Nephron (organoid): ENCODE data around the gene UGGT1.

Source experiments
- H3K27ac Mint-ChIP-seq, 3 experiments: 2 replicates each; pipeline ENCODE4 v1.8.0; 2020; ENCODE audit warnings: mixed read lengths in 3 of 3, mild to moderate bottlenecking in 2 of 3, moderate library complexity in 1 of 3
- H3K27me3 Mint-ChIP-seq: 2 replicates; pipeline ENCODE4 v1.8.0; 2021; ENCODE audit warnings: low read depth, mild to moderate bottlenecking, moderate library complexity, mixed read lengths
- H3K36me3 Mint-ChIP-seq: 2 replicates; pipeline ENCODE4 v1.8.0; 2020; ENCODE audit warnings: low read depth, mixed read lengths
- H3K4me1 Mint-ChIP-seq: 2 replicates; pipeline ENCODE4 v1.8.0; 2020; ENCODE audit warnings: mixed read lengths
- H3K4me3 Mint-ChIP-seq, 3 experiments: 2 replicates each; pipeline ENCODE4 v1.8.0; 2020; ENCODE audit warnings: mild to moderate bottlenecking in 3 of 3, mixed read lengths in 3 of 3, moderate library complexity in 2 of 3
- H3K9me3 Mint-ChIP-seq: 2 replicates; pipeline ENCODE4 v1.8.0; 2020; ENCODE audit warnings: mixed read lengths
- TF ChIP-seq, protein P1 (sequence below), 3 experiments: fragments of 200-600 bp; sonication (generic); IDR thresholded peaks; one replicate each; pipeline ENCODE4 v1.5.0; 2021; ENCODE audit warnings: antibody characterized with exemption in 3 of 3; ENCODE audit not compliant: unreplicated experiment in 3 of 3

The UGGT1 gene

DNA sequence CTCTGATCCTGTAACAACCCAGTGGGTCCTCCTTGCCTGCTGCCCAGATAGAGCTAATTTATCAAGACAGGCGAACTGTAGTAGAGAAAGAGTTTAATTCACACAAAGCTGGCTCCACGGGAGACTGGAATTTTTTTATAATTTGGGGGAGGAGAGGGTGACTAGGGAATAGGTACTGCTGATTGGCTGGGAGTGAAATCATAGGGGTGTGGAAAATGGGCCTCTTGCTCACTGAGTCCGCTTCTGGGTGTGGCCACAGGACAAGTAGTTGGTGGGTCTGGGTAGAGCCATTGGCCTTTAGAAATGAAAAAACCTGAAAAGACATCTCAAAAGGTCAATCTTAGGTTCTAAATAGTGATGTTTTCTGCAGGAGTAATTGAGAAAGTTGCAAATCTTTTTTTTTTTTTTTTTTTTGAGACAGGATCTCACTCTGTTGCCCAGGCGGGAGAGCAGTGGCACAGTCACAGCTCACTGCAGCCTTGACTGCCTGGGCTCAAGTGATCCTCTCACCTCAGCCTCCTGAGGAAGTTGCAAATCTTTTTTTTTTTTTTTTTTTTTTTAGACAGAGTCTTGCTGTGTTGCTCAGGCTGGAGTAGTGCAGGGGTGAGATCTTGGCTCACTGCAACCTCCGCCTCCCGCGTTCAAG lies 14.4 kb upstream of the UGGT1 start:
- Mint-ChIP-seq H3K27ac (no peak overlapping the region), H3K9me3 (peaks cover 3% of the 10 kb centered on the region), H3K4me3 (no peak overlapping the region), H3K4me1 (no peaks in the 10 kb centered on the region), H3K36me3 (no peaks in the 10 kb centered on the region), H3K27me3 (no peaks in the 10 kb centered on the region)
- TF ChIP-seq, protein P1, sequence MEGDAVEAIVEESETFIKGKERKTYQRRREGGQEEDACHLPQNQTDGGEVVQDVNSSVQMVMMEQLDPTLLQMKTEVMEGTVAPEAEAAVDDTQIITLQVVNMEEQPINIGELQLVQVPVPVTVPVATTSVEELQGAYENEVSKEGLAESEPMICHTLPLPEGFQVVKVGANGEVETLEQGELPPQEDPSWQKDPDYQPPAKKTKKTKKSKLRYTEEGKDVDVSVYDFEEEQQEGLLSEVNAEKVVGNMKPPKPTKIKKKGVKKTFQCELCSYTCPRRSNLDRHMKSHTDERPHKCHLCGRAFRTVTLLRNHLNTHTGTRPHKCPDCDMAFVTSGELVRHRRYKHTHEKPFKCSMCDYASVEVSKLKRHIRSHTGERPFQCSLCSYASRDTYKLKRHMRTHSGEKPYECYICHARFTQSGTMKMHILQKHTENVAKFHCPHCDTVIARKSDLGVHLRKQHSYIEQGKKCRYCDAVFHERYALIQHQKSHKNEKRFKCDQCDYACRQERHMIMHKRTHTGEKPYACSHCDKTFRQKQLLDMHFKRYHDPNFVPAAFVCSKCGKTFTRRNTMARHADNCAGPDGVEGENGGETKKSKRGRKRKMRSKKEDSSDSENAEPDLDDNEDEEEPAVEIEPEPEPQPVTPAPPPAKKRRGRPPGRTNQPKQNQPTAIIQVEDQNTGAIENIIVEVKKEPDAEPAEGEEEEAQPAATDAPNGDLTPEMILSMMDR (IDR thresholded peaks at IDR 0.05; ENCODE audit: unreplicated experiment in 3 of 3): no peak

DNA sequence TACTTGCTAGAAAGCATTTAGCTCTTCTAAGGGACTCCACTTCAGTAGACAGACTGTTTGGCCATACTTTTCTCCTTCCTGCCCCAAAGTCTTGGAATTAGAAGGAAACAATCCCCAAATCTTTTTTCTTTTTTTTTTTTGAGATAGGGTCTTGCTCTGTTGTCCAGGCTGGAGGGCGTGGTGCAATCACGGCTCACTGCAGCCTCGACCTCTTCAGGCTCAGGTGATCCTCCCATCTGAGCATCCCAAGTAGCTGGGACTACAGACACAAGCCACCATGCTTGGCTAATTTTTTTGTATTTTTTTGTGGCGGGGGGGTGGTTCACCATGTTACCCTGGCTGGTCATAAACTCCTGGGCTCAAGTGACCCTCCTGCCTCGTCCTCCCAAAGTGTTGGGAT lies 6.2 kb upstream of the UGGT1 start:
- Mint-ChIP-seq H3K36me3 (no peaks in the 10 kb centered on the region), H3K9me3 (peaks cover 9% of the 10 kb centered on the region), H3K27ac (no peak overlapping the region), H3K4me3 (no peak overlapping the region), H3K27me3 (no peaks in the 10 kb centered on the region), H3K4me1 (peaks cover 5% of the 10 kb centered on the region)
- TF ChIP-seq, protein P1 (IDR thresholded peaks at IDR 0.05; ENCODE audit: unreplicated experiment in 3 of 3): no peak

DNA sequence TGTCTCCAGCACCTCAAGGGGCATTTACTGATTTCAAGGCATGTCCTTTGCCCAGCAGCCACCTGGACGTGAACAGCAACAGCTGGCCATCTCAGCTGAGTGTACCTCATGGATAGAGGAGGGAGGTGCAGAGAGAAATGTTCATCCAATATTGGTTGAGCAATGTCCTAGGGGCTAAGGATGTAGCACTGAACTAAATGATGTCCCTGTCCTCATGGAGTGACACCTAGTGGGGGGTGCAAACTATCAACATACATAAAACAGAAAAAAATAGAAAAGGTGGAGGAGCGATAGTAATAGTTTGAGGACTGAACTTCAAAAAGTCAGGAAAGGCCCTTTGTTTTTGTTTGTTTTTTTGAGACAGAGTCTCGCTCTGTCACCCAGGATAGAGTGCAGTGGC lies 4.8 kb upstream of the UGGT1 start:
- peak overlapping the region in 1 of 3 experiments; percentile 24 for H3K4me3 Mint-ChIP-seq
- no peak overlapping the region for H3K27ac Mint-ChIP-seq
- no peaks in the 10 kb centered on the region for H3K27me3 Mint-ChIP-seq
- peaks cover 6% of the 10 kb centered on the region for H3K9me3 Mint-ChIP-seq
- no peaks in the 10 kb centered on the region for H3K36me3 Mint-ChIP-seq
- peaks cover 11% of the 10 kb centered on the region for H3K4me1 Mint-ChIP-seq
- TF ChIP-seq, protein P1 (IDR thresholded peaks at IDR 0.05; ENCODE audit: unreplicated experiment in 3 of 3): no peak

DNA sequence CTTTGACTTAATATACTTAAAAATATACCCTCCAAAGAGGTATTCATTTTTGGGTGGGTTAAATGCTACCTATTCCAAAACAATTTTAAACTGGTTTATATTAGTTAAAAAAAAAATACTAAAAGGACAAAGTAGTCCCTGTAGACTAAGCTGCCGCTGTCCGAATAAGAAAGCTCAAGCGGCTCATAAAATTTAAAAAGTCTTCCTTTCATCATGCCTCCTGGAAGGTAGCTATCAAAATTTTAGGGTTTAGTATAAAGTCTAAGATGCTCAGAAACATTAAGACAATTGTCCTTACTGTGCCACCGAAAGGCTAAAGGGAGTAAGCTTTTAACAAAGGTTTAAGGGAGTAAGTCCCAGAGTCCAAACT lies 440 bp upstream of the UGGT1 start:
- TF ChIP-seq, protein P1 (IDR thresholded peaks at IDR 0.05; ENCODE audit: unreplicated experiment in 3 of 3): no peak
- H3K27ac Mint-ChIP-seq: peak overlapping the region; percentile 89 to 98 (median 97)
- peak overlapping the region; percentile 92 to 99 (median 96) for H3K4me3 Mint-ChIP-seq
- no peaks in the 10 kb centered on the region for H3K9me3 Mint-ChIP-seq
- H3K36me3 Mint-ChIP-seq: no peaks in the 10 kb centered on the region
- no peaks in the 10 kb centered on the region for H3K27me3 Mint-ChIP-seq
- H3K4me1 Mint-ChIP-seq: peaks cover 29% of the 10 kb centered on the region

DNA sequence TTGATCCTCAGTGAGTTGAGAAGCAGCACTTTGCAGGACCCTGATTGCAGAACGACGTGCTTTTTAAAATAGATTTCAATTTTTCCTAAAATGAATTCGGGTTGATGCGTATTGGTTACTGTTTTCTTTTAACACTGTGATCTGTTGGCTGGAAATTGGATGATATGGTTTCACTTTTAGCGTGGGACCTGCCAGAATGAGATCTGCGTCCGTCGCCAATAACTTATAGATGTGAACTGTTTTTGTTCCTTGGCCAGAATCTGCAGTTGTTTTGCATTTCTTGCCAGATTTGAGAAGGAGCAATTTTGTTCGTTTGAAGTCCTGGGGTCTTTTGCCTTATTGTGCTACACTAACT lies 703 bp downstream of the UGGT1 start:
- Mint-ChIP-seq H3K4me1 (peaks cover 29% of the 10 kb centered on the region), H3K27ac (peak overlapping the region; percentile 89 to 98 (median 97)), H3K36me3 (no peaks in the 10 kb centered on the region), H3K27me3 (no peaks in the 10 kb centered on the region), H3K9me3 (no peaks in the 10 kb centered on the region), H3K4me3 (peak overlapping the region; percentile 92 to 99 (median 96))
- TF ChIP-seq, protein P1 (IDR thresholded peaks at IDR 0.05; ENCODE audit: unreplicated experiment in 3 of 3): no peak

DNA sequence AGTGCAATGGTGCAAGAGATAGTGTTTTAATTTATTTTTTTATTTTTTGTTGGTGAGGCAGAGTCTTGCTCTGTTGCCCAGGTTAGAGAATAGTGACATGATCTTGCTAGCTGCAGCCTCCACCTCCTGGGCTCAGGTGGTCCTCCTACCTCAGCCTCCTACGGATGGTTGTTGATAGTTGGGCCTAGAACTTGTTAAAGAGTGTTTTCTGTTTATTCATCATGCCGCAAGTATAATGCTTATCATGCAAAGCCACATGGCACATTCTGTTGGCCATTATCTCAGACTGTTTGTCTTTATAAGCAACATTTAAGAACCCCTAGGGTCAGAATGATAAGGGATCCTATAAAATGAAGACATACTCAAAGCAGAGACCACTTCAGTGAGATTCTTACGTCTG lies 1.7 kb downstream of the UGGT1 start:
- Mint-ChIP-seq H3K27me3 (no peaks in the 10 kb centered on the region), H3K36me3 (peaks cover 3% of the 10 kb centered on the region)
- TF ChIP-seq, protein P1 (IDR thresholded peaks at IDR 0.05; ENCODE audit: unreplicated experiment in 3 of 3): no peak

More for the DNA sequence above, 1.7 kb downstream of the UGGT1 start:
- peak overlapping the region; percentile 76 to 99 (median 96) for H3K4me3 Mint-ChIP-seq
- no peaks in the 10 kb centered on the region for H3K9me3 Mint-ChIP-seq
- H3K27ac Mint-ChIP-seq: no peak overlapping the region
- peaks cover 29% of the 10 kb centered on the region for H3K4me1 Mint-ChIP-seq
